Measurements from ENCODE around the gene SH3BP2. TPM values are rescaled to one million over a fixed set of nuclear protein-coding genes. Genes with fewer than 3 reads are reported as not detected.

The SH3BP2 gene
- total RNA-seq, 1 donor from 2014 or later = 150 TPM

DNA sequence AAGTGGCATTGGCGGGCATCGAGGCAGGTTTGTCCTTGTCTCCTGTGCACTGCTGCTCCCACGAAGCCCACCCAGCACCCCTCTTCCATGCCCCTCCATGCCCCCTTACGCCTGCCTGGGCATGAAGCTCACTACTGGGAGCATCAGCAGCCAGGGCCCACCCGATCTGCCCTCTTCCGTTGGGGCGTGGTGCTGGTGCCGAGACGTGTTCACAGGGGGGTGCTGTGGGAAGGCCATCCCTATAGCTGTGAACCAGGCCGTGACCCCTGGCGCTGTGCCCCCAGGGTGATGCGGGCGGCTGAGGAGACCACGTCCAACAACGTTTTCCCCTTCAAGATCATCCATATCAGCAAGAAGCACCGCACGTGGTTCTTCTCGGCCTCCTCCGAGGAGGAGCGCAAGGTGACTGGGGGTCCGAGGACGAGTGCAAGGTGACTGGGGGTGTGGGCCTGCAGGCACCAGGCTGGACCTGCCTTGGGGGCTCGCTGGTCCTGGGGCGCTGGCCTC is 31.5 kb downstream of the SH3BP2 start:
- Mint-ChIP-seq H3K27ac (ENCODE audit: unreplicated experiment) (no peak overlapping the region), H3K27me3 (ENCODE audit: unreplicated experiment) (peaks cover 26% of the 10 kb centered on the region), H3K4me3 (ENCODE audit: unreplicated experiment) (no peak overlapping the region), H3K9me3 (ENCODE audit: unreplicated experiment) (no peaks in the 10 kb centered on the region), H3K36me3 (ENCODE audit: low read depth, unreplicated experiment) (peaks cover 38% of the 10 kb centered on the region), H3K4me1 (ENCODE audit: unreplicated experiment) (peaks cover 21% of the 10 kb centered on the region)
- TF ChIP-seq CTCF (IDR thresholded peaks at IDR 0.05; ENCODE audit: unreplicated experiment) = no peak
- DNase-seq (ENCODE audit: low spot score) = no peak

GRCh38 chr4:2824836-2825381 is 32.0 kb downstream of the SH3BP2 start:
- Mint-ChIP-seq H3K4me1 (ENCODE audit: unreplicated experiment) (peaks cover 16% of the 10 kb centered on the region), H3K27ac (ENCODE audit: unreplicated experiment) (peak overlapping the region; percentile 57), H3K9me3 (ENCODE audit: unreplicated experiment) (no peaks in the 10 kb centered on the region), H3K4me3 (ENCODE audit: unreplicated experiment) (peak overlapping the region; percentile 82), H3K36me3 (ENCODE audit: low read depth, unreplicated experiment) (peaks cover 34% of the 10 kb centered on the region), H3K27me3 (ENCODE audit: unreplicated experiment) (peaks cover 24% of the 10 kb centered on the region)
- TF ChIP-seq CTCF (IDR thresholded peaks at IDR 0.05; ENCODE audit: unreplicated experiment) = no peak
- DNase-seq (ENCODE audit: low spot score) = no peak

- Mint-ChIP-seq H3K36me3 (ENCODE audit: low read depth, unreplicated experiment) (peaks cover 34% of the 10 kb centered on the region), H3K9me3 (ENCODE audit: unreplicated experiment) (no peaks in the 10 kb centered on the region), H3K27me3 (ENCODE audit: unreplicated experiment) (peaks cover 24% of the 10 kb centered on the region), H3K27ac (ENCODE audit: unreplicated experiment) (no peak overlapping the region), H3K4me1 (ENCODE audit: unreplicated experiment) (peaks cover 13% of the 10 kb centered on the region), H3K4me3 (ENCODE audit: unreplicated experiment) (peak overlapping the region; percentile 82)
- TF ChIP-seq CTCF (IDR thresholded peaks at IDR 0.05; ENCODE audit: unreplicated experiment) = no peak
- no peak for DNase-seq (ENCODE audit: low spot score)
Measured at GRCh38 chr4:2825740-2826139, 32.9 kb downstream of the SH3BP2 start.

- Mint-ChIP-seq H3K36me3 (ENCODE audit: low read depth, unreplicated experiment) (peaks cover 39% of the 10 kb centered on the region), H3K27me3 (ENCODE audit: unreplicated experiment) (peaks cover 21% of the 10 kb centered on the region), H3K27ac (ENCODE audit: unreplicated experiment) (no peak overlapping the region), H3K4me3 (ENCODE audit: unreplicated experiment) (no peak overlapping the region), H3K4me1 (ENCODE audit: unreplicated experiment) (peaks cover 13% of the 10 kb centered on the region), H3K9me3 (ENCODE audit: unreplicated experiment) (no peaks in the 10 kb centered on the region)
- TF ChIP-seq CTCF (IDR thresholded peaks at IDR 0.05; ENCODE audit: unreplicated experiment) = no peak
- no peak for DNase-seq (ENCODE audit: low spot score)
Measured at GRCh38 chr4:2827071-2827873, 34.4 kb downstream of the SH3BP2 start.
